H1 (cell line): ENCODE results near the gene ZCRB1. TPM values are rescaled to one million over a fixed set of nuclear protein-coding genes. Genes with fewer than 3 reads are reported as not detected.
A peak's percentile ranks its signal among the peaks of the same experiment; 100 is the strongest.

Experiments used
- CTCF ChIA-PET: fragments of 300-600 bp; sonication (Branson Sonifier 250); formaldehyde crosslinking; loops from one replicate; lab custom pipeline; 2021; ENCODE audit not compliant: partially characterized antibody; lab: Charles Lee
- POLR2A ChIA-PET: fragments of 300-600 bp; sonication (Branson Sonifier 250); formaldehyde crosslinking; loops from one replicate; lab custom pipeline; 2021; ENCODE audit warnings: inconsistent platforms; ENCODE audit not compliant: partially characterized antibody; lab: Charles Lee
- DNase-seq, 2 experiments: peaks; one replicate each; pipeline versions ENCODE4 v3.0.0 to v3.0.0-alpha.2; 2010 to 2022; ENCODE audit warnings: low spot score in 2 of 2, low read depth in 1 of 2, mixed read lengths in 1 of 2
- FAIRE-seq: peaks from 2 replicates; lab custom pipeline; 2011; peaks lifted over from hg19 to GRCh38; lab: Jason Lieb, UNC
- H2AFZ ChIP-seq: 2 replicates; pipeline ENCODE4 v1.8.1; 2012; ENCODE audit warnings: low read length, inconsistent platforms
- H2AK5ac ChIP-seq: 2 replicates; pipeline ENCODE4 v1.6.1; 2013; ENCODE audit warnings: low read depth, low read length
- H2BK120ac ChIP-seq: replicated peaks from 2 replicates; pipeline ENCODE3; 2013; ENCODE audit warnings: low read depth, low read length, inconsistent platforms
- H2BK12ac ChIP-seq: 2 replicates; pipeline ENCODE4 v1.6.1; 2013; ENCODE audit warnings: low read depth, low read length
- H2BK15ac ChIP-seq: 2 replicates; pipeline ENCODE4 v1.6.1; 2013; ENCODE audit warnings: low read length
- H2BK20ac ChIP-seq: 2 replicates; pipeline ENCODE4 v1.6.1; 2013; ENCODE audit warnings: low read length
- H2BK5ac ChIP-seq: 2 replicates; pipeline ENCODE4 v1.6.1; 2013; ENCODE audit warnings: low read depth, low read length
- H3K14ac ChIP-seq: 2 replicates; pipeline ENCODE4 v1.6.1; 2013; ENCODE audit warnings: inconsistent platforms; ENCODE audit not compliant: insufficient read length
- H3K18ac ChIP-seq: 2 replicates; pipeline ENCODE4 v1.6.1; 2013; ENCODE audit warnings: low read length; ENCODE audit errors: extremely low read depth
- H3K23ac ChIP-seq: 2 replicates; pipeline ENCODE4 v1.6.1; 2013; ENCODE audit warnings: inconsistent platforms; ENCODE audit not compliant: insufficient read length
- H3K23me2 ChIP-seq: 2 replicates; pipeline ENCODE4 v1.6.1; 2013; ENCODE audit warnings: low read depth, low read length
- H3K27ac ChIP-seq: 2 replicates; pipeline ENCODE4 v1.6.1; 2011; ENCODE audit warnings: low read depth, low read length, inconsistent platforms
- H3K27me3 ChIP-seq, 4 experiments: replicated peaks in 1 of 4; 1 replicate in 1 of 4; 2 replicates in 3 of 4; pipeline versions ENCODE4 v1.6.1 to v1.8.1; 2011 to 2013; ENCODE audit warnings: low read length in 3 of 4, mild to moderate bottlenecking in 3 of 4, inconsistent platforms in 2 of 4, mixed read lengths in 2 of 4, moderate library complexity in 1 of 4; ENCODE audit not compliant: control insufficient read depth in 3 of 4, insufficient read depth in 3 of 4; ENCODE audit errors: extremely low read depth in 1 of 4
- H3K36me3 ChIP-seq, 4 experiments: 2 replicates each; pipeline versions ENCODE4 v1.6.1 to v1.8.1; 2011 to 2013; ENCODE audit warnings: mild to moderate bottlenecking in 4 of 4, low read length in 3 of 4, moderate library complexity in 2 of 4, control low read depth in 1 of 4, inconsistent platforms in 1 of 4; ENCODE audit not compliant: insufficient read depth in 4 of 4, control insufficient read depth in 2 of 4
- H3K4ac ChIP-seq: replicated peaks from 2 replicates; pipeline ENCODE3; 2013; ENCODE audit warnings: low read length, low read depth, mixed read lengths, inconsistent platforms; ENCODE audit not compliant: insufficient read length
- H3K4me1 ChIP-seq, 4 experiments: replicated peaks in 1 of 4; 1 replicate in 1 of 4; 2 replicates in 3 of 4; pipeline versions ENCODE4 v1.6.1 to v1.8.1; 2011 to 2013; ENCODE audit warnings: low read length in 3 of 4, inconsistent platforms in 2 of 4, mixed read lengths in 1 of 4; ENCODE audit not compliant: insufficient read depth in 4 of 4, control insufficient read depth in 3 of 4
- H3K4me2 ChIP-seq, 2 experiments: 2 replicates each; pipeline versions ENCODE4 v1.6.1 to v1.8.1; 2011 to 2013; ENCODE audit warnings: low read depth in 2 of 2, low read length in 2 of 2, control low read depth in 1 of 2, inconsistent platforms in 1 of 2, mild to moderate bottlenecking in 1 of 2; ENCODE audit not compliant: insufficient read depth in 1 of 2
- H3K4me3 ChIP-seq, 4 experiments: fragments of 200-600, 300-600 bp in 1 of 4; sonication (generic), shearing (Covaris generic), sonication (Bioruptor Twin) in 1 of 4; 2 replicates each; pipeline versions ENCODE4 v1.5.1 to v1.8.1; 2011 to 2016; ENCODE audit warnings: low read length in 4 of 4, low read depth in 3 of 4, control low read depth in 2 of 4, inconsistent platforms in 2 of 4, mild to moderate bottlenecking in 2 of 4, mixed read lengths in 1 of 4, moderate library complexity in 1 of 4; ENCODE audit not compliant: insufficient read depth in 2 of 4; ENCODE audit errors: extremely low read depth in 1 of 4
- H3K56ac ChIP-seq: replicated peaks from 2 replicates; pipeline ENCODE3; 2013; ENCODE audit warnings: low read depth, mild to moderate bottlenecking, mixed read lengths, low read length, inconsistent platforms; ENCODE audit not compliant: insufficient read length
- H3K79me1 ChIP-seq: 2 replicates; pipeline ENCODE4 v1.6.1; 2013; ENCODE audit warnings: low read depth, low read length, control low read depth
- H3K79me2 ChIP-seq, 2 experiments: 2 replicates each; pipeline versions ENCODE4 v1.6.1 to v1.8.1; 2012 to 2013; ENCODE audit warnings: low read length in 2 of 2, mild to moderate bottlenecking in 2 of 2, inconsistent platforms in 1 of 2; ENCODE audit not compliant: insufficient read depth in 2 of 2, control insufficient read depth in 1 of 2
- H3K9ac ChIP-seq, 4 experiments: replicated peaks in 1 of 4; 1 replicate in 1 of 4; 2 replicates in 3 of 4; pipeline versions ENCODE4 v1.6.1 to v1.8.1; 2011 to 2013; ENCODE audit warnings: low read depth in 3 of 4, low read length in 3 of 4, control low read depth in 2 of 4, mild to moderate bottlenecking in 2 of 4, moderate library complexity in 2 of 4, inconsistent platforms in 1 of 4; ENCODE audit errors: extremely low read depth in 1 of 4
- H3K9me3 ChIP-seq, 2 experiments: 2 replicates each; pipeline versions ENCODE4 v1.6.1 to v1.8.1; 2012 to 2013; ENCODE audit warnings: mild to moderate bottlenecking in 2 of 2, moderate library complexity in 2 of 2, control low read depth in 1 of 2, inconsistent platforms in 1 of 2, low read depth in 1 of 2, low read length in 1 of 2, mixed read lengths in 1 of 2; ENCODE audit not compliant: insufficient read depth in 2 of 2
- H4K20me1 ChIP-seq, 2 experiments: replicated peaks in 1 of 2; 2 replicates each; pipeline versions ENCODE3 to v1.8.1; 2011 to 2013; ENCODE audit warnings: inconsistent platforms in 2 of 2, low read length in 2 of 2, mild to moderate bottlenecking in 1 of 2; ENCODE audit not compliant: insufficient read depth in 2 of 2, control insufficient read depth in 1 of 2
- H4K5ac ChIP-seq: 2 replicates; pipeline ENCODE4 v1.6.1; 2013; ENCODE audit warnings: low read length, low read depth, mixed read lengths, inconsistent platforms; ENCODE audit not compliant: insufficient read length
- H4K8ac ChIP-seq: 2 replicates; pipeline ENCODE4 v1.8.0; 2013; ENCODE audit warnings: mild to moderate bottlenecking, moderate library complexity, low read length, inconsistent platforms; ENCODE audit not compliant: insufficient read depth; ENCODE audit errors: extremely low read depth
- H4K91ac ChIP-seq: replicated peaks from 2 replicates; pipeline ENCODE3; 2013; ENCODE audit warnings: low read length, mixed read lengths, inconsistent platforms; ENCODE audit not compliant: insufficient read length
- CTCF ChIP-seq, 3 experiments: IDR thresholded peaks; 1 replicate in 2 of 3; 2 replicates in 1 of 3; pipeline versions ENCODE4 v1.5.1 to v1.6.1; 2011; ENCODE audit warnings: low read length in 3 of 3, mild to moderate bottlenecking in 3 of 3, inconsistent platforms in 2 of 3, low read depth in 1 of 3, moderate library complexity in 1 of 3; ENCODE audit not compliant: insufficient read depth in 1 of 3; ENCODE audit errors: control extremely low read depth in 1 of 3
- RAD21 ChIP-seq, 2 experiments: IDR thresholded peaks in 1 of 2; conservative IDR thresholded peaks in 1 of 2; 2 replicates each; pipeline ENCODE4 v1.6.1; 2011; ENCODE audit warnings: low read depth in 2 of 2, low read length in 2 of 2, improper control_type of control experiment in 1 of 2, inconsistent platforms in 1 of 2, mild to moderate bottlenecking in 1 of 2, moderate library complexity in 1 of 2
- TCF12 ChIP-seq: IDR thresholded peaks from 2 replicates; pipeline ENCODE4 v1.6.1; 2011; ENCODE audit warnings: low read depth, mild to moderate bottlenecking, low read length
- WGBS, 2 experiments: shearing (Covaris generic) in 1 of 2; methylation state at CpG; one replicate each; pipeline versions ENCODE4 v1.1.6 to v1.1.7; 2013 to 2015; ENCODE audit warnings: low lambda C conversion rate in 2 of 2, mixed read lengths in 2 of 2, inconsistent platforms in 1 of 2, low coverage in 1 of 2, missing lambda C conversion rate in 1 of 2; ENCODE audit not compliant: insufficient replicate concordance in 2 of 2, insufficient coverage in 1 of 2, insufficient read length in 1 of 2; ENCODE audit errors: extremely low coverage in 1 of 2, missing lambda C conversion rate in 1 of 2; 5-methylcytosine and 5-hydroxymethylcytosine counted together
- polyA plus RNA-seq, 7 experiments: library from polyadenylated mRNA; depleted of rRNA in 3 of 7; stranded (reverse) in 5 of 7; unstranded in 2 of 7; fragments of >200 nt in 5 of 7; fragments of 200-250 nt in 2 of 7; gene quantifications; 1 replicate in 5 of 7; 2 replicates in 1 of 7; 4 replicates in 1 of 7; pipeline versions ENCODE4 v1.2.1 to v1.2.3, GENCODE V29; 2011 to 2013; ENCODE audit warnings: missing spikeins in 2 of 7, mixed read lengths in 2 of 7
- total RNA-seq: library from RNA; stranded (reverse); fragmentation: NEBNext Ultra II Directional; extraction: Animal tissue kit (Norgen Biotek cat#: 25700); gene quantifications from 2 replicates; pipeline ENCODE4 v1.2.1, GENCODE V29; 2021

ZCRB1 gene
- total and polyA plus RNA-seq, 2 of the 8 experiments (the other 6 are each of a cell fraction or from before 2014, with no cell fraction given), result 22.0 to 52.5 TPM

GRCh38 chr12:42332301-42333285, 6.7 kb upstream of the ZCRB1 start:
- no peak overlapping the region for H2BK20ac ChIP-seq
- no peak overlapping the region for H3K4me2 ChIP-seq
- H3K9me3 ChIP-seq, result no peaks in the 10 kb centered on the region
- TF ChIP-seq RAD21 (IDR thresholded peaks at IDR 0.05 in 1 of 2, conservative IDR thresholded peaks at IDR 0.05 in 1 of 2; ENCODE audit: low read depth in 2 of 2, low read length in 2 of 2), result peak; percentile 47 to 53
- no peak for TF ChIP-seq TCF12
- TF ChIP-seq CTCF (IDR thresholded peaks at IDR 0.05; ENCODE audit: control extremely low read depth in 1 of 3, insufficient read depth in 1 of 3, low read depth in 1 of 3, low read length in 3 of 3), result peak in 1 of 3 experiments; percentile 24; a peak in 2 of 4 replicates
- WGBS, 2 experiments, result 66% methylated on average over 4 of the region's 4 CpGs; no CpG with 5 or more reads in 1 of the 2 experiments
- no peak overlapping the region for H3K4ac ChIP-seq
- FAIRE-seq (no peak), DNase-seq (no peak)
- H4K8ac ChIP-seq, result no peak overlapping the region
- no peak overlapping the region for H4K91ac ChIP-seq
- H3K14ac ChIP-seq, result no peak overlapping the region
- H3K4me1 ChIP-seq, result no peaks in the 10 kb centered on the region; a peak in 2 of 7 replicates
- peaks cover 11 to 86% of the 10 kb centered on the region in 2 experiments for H3K79me2 ChIP-seq
- no peak overlapping the region for H3K9ac ChIP-seq
- H3K4me3 ChIP-seq, result no peak overlapping the region
- H3K23ac ChIP-seq, result no peak overlapping the region
- no peak overlapping the region for H2AK5ac ChIP-seq
- H3K27me3 ChIP-seq, result no peaks in the 10 kb centered on the region
- H2AFZ ChIP-seq, result no peak overlapping the region
- H3K56ac ChIP-seq, result no peak overlapping the region
- no peak overlapping the region for H3K18ac ChIP-seq
- H2BK120ac ChIP-seq, result no peak overlapping the region
- no peaks in the 10 kb centered on the region for H3K23me2 ChIP-seq
- no peak overlapping the region for H2BK5ac ChIP-seq
- H3K27ac ChIP-seq, result no peak overlapping the region
- peaks cover 2 to 7% of the 10 kb centered on the region in 2 experiments for H4K20me1 ChIP-seq
- H4K5ac ChIP-seq, result no peak overlapping the region
- CTCF ChIA-PET, result interaction anchor here (0.6 to 1.8 kb wide), 17 partner anchors 7 to 271 kb away, joined by 3 to 7 read pairs (median 3); no protein-coding TSS in a partner anchor
- H2BK12ac ChIP-seq, result no peak overlapping the region
- H3K79me1 ChIP-seq, result no peaks in the 10 kb centered on the region; the same call in 1 of the 2 replicates
- POLR2A ChIA-PET, result interaction anchor here (1.1 kb wide), 1 partner anchor 10 kb away, joined by 3 read pairs; no protein-coding TSS in a partner anchor
- peaks cover 0 to 13% (median 4%) of the 10 kb centered on the region in 4 experiments; a peak in 5 of 8 replicates for H3K36me3 ChIP-seq
- H2BK15ac ChIP-seq, result no peak overlapping the region
